Chondrocyte (in vitro differentiated cells): ENCODE data around the gene CXXC1. TPM values are rescaled to one million over a fixed set of nuclear protein-coding genes. Genes with fewer than 3 reads are reported as not detected.

Experiments used
- DNase-seq: peaks from one replicate; pipeline ENCODE4 v3.0.0; 2021; ENCODE audit warnings: mixed read lengths, low spot score
- H3K27ac Mint-ChIP-seq: one replicate; pipeline ENCODE4 v1.8.0; 2021; ENCODE audit warnings: mild to moderate bottlenecking, moderate library complexity, mixed read lengths; ENCODE audit not compliant: unreplicated experiment
- H3K27me3 Mint-ChIP-seq: 2 replicates; pipeline ENCODE4 v1.8.0; 2021; ENCODE audit warnings: low read depth, mixed read lengths
- H3K36me3 Mint-ChIP-seq: 2 replicates; pipeline ENCODE4 v1.8.0; 2021; ENCODE audit warnings: low read depth, mixed read lengths
- H3K4me1 Mint-ChIP-seq: 2 replicates; pipeline ENCODE4 v1.8.0; 2021; ENCODE audit warnings: low read depth, mild to moderate bottlenecking, mixed read lengths
- H3K4me3 Mint-ChIP-seq: one replicate; pipeline ENCODE4 v1.8.0; 2021; ENCODE audit warnings: mild to moderate bottlenecking, moderate library complexity, mixed read lengths; ENCODE audit not compliant: unreplicated experiment
- H3K9me3 Mint-ChIP-seq: 2 replicates; pipeline ENCODE4 v1.8.0; 2021; ENCODE audit warnings: low read depth, mixed read lengths
- total RNA-seq: library from RNA; stranded (reverse); gene quantifications from 3 replicates; pipeline ENCODE4 v1.2.1, GENCODE V29; 2021
- TF ChIP-seq, protein P1 (sequence below): fragments of 200-600 bp; sonication (generic); IDR thresholded peaks from 2 replicates; pipeline ENCODE4 v1.5.0; 2021; ENCODE audit warnings: antibody characterized with exemption, mild to moderate bottlenecking, moderate library complexity

The CXXC1 gene
- total RNA-seq, 1 donor from 2014 or later = 47.6 TPM

DNA sequence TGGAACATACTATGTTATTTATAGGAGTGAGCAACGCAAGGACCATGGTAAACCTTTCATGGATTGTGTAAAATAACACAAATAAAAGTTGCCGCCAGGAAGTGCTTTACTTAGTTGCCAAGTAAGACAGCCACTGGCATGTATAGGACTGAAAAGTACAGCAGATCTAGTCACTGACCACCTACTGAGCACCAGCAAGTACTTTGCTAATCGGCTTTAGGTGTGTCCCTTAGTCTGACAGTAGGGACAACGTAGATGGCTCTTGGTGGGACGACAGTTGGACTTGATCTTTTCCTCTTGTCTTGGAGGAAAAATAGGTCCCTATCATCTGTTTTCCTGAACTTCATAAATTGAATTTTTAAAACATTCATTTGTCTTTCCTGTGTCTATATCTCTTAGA is 13.6 kb upstream of the CXXC1 start:
- H3K27me3 Mint-ChIP-seq = peaks cover 50% of the 10 kb centered on the region

DNA sequence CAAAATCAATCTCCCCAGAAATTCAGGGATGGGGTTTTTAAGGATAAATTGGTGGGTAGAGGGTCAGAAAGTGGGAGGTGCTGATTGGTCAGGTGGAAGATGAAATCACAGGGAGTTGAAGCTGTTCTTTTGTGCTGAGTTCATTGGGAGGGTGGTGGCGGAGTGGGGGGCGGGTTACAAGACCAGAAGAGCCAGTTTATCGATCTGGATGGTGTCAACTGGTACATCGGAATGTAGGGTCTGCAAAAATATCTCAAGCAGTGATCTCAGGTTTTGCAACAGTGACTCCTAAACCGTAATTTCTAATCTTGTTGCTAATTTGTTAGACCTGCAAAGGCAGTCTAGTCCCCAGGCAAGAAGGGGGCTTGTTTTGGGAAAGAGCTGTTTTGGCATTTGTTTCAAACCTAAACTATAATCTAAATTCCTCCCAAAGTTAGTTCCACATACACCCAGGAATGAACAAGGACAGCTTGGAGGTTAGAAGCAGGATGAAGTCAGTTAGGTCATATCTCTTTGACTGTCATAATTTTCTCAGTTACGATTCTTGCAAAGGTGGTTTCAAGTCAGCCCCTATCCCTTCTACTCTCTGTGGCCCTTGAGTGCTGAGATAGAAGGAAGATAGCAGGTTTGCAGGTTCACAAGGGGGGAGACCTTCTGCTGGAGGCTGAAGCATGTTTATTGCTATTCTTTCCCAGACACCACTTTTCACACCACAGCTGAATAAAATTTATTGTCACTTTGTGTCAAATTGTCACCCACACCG is 12.3 kb upstream of the CXXC1 start:
- Mint-ChIP-seq H3K27ac (no peak overlapping the region), H3K4me3 (no peak overlapping the region), H3K36me3 (no peaks in the 10 kb centered on the region), H3K9me3 (no peaks in the 10 kb centered on the region), H3K4me1 (peaks cover 5% of the 10 kb centered on the region), H3K27me3 (peaks cover 49% of the 10 kb centered on the region)
- no peak for DNase-seq
- TF ChIP-seq, protein P1, sequence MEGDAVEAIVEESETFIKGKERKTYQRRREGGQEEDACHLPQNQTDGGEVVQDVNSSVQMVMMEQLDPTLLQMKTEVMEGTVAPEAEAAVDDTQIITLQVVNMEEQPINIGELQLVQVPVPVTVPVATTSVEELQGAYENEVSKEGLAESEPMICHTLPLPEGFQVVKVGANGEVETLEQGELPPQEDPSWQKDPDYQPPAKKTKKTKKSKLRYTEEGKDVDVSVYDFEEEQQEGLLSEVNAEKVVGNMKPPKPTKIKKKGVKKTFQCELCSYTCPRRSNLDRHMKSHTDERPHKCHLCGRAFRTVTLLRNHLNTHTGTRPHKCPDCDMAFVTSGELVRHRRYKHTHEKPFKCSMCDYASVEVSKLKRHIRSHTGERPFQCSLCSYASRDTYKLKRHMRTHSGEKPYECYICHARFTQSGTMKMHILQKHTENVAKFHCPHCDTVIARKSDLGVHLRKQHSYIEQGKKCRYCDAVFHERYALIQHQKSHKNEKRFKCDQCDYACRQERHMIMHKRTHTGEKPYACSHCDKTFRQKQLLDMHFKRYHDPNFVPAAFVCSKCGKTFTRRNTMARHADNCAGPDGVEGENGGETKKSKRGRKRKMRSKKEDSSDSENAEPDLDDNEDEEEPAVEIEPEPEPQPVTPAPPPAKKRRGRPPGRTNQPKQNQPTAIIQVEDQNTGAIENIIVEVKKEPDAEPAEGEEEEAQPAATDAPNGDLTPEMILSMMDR = no peak

More for the DNA sequence above, 13.6 kb upstream of the CXXC1 start:
- TF ChIP-seq, protein P1 = no peak
- Mint-ChIP-seq H3K27ac (no peak overlapping the region), H3K9me3 (peaks cover 4% of the 10 kb centered on the region), H3K4me1 (peaks cover 5% of the 10 kb centered on the region), H3K36me3 (no peaks in the 10 kb centered on the region), H3K4me3 (no peak overlapping the region)
- no peak for DNase-seq

DNA sequence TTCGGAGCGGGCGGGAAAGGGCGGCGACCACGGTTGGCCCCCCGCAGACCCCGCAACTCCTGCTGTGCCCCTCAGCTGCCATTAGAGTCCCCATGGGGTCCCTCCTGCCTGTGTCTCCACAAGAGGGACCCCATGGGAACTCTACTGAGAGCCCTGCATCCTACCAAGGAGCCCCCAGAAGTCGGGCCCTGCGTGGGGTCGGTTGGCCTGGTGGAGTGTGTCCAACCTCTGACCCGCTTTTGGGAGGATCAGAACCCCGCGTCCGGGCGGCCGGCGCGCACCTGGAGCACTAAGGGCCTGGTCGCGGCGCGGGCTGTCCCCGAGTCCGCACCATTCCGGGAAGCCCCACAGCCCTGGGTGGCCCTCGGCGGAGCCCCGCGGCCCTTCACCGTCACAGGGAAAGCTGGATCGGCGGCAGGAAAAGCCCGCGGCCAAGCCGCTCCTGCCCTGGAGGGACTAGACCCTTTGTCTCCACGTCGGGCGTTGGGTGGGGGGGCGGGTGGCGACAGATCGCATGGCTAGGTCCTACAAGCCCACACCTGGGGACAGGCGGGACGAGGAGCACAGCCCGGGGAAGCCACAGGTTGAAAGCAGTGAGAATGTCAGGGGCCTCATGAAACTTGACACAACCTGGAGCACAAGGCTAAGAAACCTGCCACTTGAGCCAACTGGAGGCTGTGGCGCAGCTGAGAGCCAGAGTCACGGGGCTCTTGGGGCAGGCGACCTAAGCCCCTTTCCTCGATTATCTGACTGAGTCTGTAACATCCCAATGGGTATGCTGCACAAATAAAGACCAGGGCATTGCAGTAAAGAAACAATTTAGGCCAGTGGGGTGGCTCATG is 11.2 kb upstream of the CXXC1 start:
- no peak overlapping the region for H3K27ac Mint-ChIP-seq
- peaks cover 5% of the 10 kb centered on the region for H3K4me1 Mint-ChIP-seq
- H3K4me3 Mint-ChIP-seq = peak overlapping the region; percentile 74
- TF ChIP-seq, protein P1 = no peak
- no peaks in the 10 kb centered on the region for H3K36me3 Mint-ChIP-seq
- peak; percentile 81 for DNase-seq
- no peaks in the 10 kb centered on the region for H3K9me3 Mint-ChIP-seq
- peaks cover 48% of the 10 kb centered on the region for H3K27me3 Mint-ChIP-seq

DNA sequence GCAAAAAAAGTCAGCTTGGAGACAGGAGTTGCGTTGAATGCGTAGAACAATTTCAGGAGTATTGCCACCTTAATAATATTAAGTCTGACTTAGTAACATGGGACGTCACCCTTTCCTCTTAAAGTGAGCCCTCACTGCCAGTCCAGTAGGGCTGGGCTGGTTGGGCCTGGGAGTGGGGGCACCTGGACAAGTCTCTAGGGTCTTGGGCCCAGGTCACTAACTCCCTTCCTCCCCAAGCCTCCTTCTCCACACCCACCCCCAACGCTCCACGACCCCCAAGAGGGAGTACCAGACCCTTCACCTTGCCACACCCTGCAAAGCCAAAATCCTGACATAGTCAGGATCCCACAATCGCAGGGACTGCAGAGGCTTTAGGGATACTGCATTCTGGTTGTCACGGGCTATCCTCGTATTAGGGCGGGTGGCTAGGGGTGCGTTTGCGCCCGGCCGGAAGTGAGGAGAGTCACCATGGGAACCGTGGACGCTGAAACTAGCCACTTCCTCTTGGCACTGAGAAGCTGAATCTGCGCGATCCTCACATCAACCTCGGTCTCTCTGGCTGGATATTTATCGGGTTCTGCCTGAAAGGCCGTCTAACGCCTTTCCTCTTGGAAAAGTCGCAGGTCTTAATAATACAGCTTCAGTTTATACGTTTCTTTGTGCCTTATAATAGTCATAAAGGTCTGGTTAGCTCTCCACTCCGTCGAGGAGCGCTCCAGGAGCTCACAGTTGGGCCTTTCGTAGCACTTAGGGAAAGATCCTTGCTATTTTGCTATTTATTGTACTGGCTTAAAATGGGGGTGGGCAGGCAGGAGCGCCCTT is 10.3 kb upstream of the CXXC1 start:
- no peak overlapping the region for H3K27ac Mint-ChIP-seq
- H3K27me3 Mint-ChIP-seq = peaks cover 41% of the 10 kb centered on the region
- no peak for DNase-seq
- H3K4me1 Mint-ChIP-seq = peaks cover 5% of the 10 kb centered on the region
- no peaks in the 10 kb centered on the region for H3K9me3 Mint-ChIP-seq
- TF ChIP-seq, protein P1 = no peak
- H3K36me3 Mint-ChIP-seq = no peaks in the 10 kb centered on the region
- peak overlapping the region; percentile 74 for H3K4me3 Mint-ChIP-seq

DNA sequence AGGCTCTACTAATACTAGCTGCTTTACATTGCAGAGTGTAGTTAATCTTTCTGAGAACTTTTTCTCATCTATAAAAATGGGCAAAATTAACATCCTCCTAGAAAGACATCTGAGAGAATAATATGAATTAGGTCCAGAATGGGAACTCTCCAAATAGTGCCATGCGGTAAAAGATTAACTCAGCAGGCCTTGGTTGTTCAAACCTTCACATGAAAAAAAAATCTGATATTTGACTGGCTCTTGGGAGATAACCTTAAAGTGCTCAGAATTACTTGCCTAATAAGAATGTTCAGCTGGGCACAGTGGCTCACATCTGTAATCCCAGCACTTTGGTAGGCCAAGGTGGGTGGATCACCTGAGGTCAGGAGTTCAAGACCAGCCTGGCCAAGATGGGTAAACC is 5.5 kb upstream of the CXXC1 start:
- H3K36me3 Mint-ChIP-seq = no peaks in the 10 kb centered on the region
- H3K27me3 Mint-ChIP-seq = peaks cover 31% of the 10 kb centered on the region
- TF ChIP-seq, protein P1 = no peak
- H3K9me3 Mint-ChIP-seq = no peaks in the 10 kb centered on the region
- DNase-seq = no peak
- peaks cover 3% of the 10 kb centered on the region for H3K4me1 Mint-ChIP-seq
- H3K4me3 Mint-ChIP-seq = no peak overlapping the region
- H3K27ac Mint-ChIP-seq = no peak overlapping the region
